NCI-H2107 treated with DMSO at 0.1 percent for 48 hours (cell line): Measurements from ENCODE around the gene DAB2IP.
"Not testable (repeated sequence)": the region's sequence is repeated elsewhere in the genome, so short reads cannot be mapped to it uniquely, and the experiment has no call there.

ENCODE experiments used
- DNase-seq: peaks from one replicate; lab custom pipeline; 2025; ENCODE audit not compliant: unreplicated experiment; lab: John Stamatoyannopoulos, UW

DAB2IP gene

GRCh38 chr9:121643473-121643872, 8.0 kb upstream of the DAB2IP start:
- no peak for DNase-seq

DNA sequence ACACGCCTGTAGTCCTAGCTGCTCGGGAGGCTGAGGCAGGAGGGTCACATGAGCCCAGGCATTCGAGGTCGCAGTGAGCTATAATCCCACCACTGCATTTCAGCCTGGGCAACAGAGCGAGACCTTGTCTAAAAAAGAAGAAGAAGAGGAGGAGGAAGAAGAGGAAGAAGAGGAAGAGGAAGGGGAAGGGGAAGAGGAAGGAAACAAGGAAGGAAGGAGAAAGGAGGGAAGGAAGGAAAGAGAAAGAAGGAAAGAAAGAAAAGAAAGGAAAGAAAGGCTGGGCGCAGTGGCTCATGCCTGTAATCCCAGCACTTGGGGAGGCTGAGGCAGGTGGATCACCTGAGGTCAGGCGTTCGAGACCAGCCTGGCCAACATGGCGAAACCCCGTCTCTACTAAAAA, 7.4 kb upstream of the DAB2IP start:
- not testable (repeated sequence) for DNase-seq

DNA sequence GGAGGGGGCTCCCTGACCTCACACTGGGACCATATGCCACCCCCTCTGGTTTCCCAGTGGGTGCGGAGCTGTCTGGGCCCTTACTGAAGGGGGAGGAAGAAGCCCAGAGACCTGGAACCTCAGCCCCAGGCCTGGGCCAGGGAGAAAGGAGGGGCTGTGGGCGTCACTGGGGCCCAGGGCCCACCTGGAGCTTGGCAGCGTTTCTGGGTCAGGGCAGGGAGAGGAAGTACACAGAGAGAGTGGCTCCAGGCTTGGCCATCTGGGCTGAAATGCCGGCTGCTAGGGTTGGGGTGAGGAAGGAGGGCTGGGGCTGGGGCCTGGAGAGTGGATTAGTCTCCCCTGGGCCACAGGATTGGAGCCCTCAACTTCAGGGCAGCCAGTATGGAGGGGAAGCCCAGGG, 6.4 kb upstream of the DAB2IP start:
- no peak for DNase-seq

DNA sequence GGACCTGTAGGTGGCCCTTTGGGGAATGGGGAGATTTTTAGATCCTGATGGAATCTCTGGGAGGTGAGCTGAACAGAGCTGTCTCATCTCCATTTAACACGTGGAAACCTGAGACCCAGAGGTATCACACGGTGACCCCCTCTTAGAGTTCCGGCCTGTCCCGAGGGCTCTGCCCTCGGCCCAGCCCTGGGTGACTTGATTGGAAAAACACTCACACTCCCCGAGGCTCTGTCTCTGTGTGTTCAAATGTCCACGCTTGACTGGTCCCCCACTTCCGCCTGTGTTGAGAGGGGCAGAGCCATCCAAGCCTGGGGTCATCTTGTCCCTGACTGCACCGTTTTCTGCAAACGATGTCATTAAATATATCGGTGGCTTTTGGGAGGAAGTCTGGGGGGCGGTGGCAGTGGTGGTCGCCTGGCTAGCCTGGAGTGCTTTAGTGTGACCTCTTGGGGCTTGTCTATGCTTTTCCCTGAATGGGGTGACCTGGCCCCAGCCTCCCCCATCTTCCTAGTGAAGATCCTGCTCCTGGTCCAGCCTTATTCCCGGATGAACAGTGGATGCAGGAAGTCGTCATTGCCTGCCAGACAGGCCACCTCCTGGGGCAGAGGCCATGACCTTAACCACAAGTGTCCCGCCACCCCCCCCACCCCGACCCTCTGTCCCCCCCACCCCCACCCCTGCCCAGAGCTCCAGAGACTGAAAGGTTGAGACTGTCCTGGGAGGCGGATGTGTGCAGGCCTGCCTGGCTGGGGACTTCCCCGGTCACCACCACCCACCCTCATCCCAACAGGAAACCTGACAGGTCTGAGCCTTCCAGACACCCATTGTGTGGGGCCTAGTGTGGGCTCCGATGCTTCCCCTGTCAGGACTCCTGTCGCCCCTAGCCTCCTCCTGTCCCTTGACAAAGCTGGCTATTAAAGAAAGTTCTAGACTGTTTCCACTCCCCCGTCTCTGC, 5.3 kb upstream of the DAB2IP start:
- no peak for DNase-seq

- no peak for DNase-seq
These were observed 4.4 kb upstream of the DAB2IP start for GRCh38 chr9:121646992-121647391.

DNA sequence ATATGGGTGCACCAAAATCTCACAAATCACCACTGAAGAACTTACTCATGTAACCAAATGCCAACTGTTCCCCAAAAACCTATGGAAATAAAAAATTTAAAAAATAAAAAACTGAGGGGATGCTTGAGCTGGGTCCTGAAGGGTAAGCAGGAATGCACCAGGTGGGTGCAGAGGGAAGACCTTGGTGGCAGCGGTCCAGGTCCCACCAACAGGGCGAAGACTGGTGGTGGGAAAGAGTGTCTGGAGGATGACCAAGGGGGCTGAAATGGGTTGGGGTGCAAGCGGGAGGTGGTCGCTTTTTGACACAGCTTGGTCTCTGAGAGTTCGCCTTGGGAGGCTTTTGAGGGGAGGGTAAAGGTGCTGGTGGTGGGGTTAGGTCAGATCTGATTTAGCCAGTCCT, 3.3 kb upstream of the DAB2IP start:
- no peak for DNase-seq

GRCh38 chr9:121648799-121649198, 2.6 kb upstream of the DAB2IP start:
- DNase-seq = no peak

- DNase-seq = no peak
These were observed 1.8 kb upstream of the DAB2IP start for GRCh38 chr9:121649476-121650216.

- no peak for DNase-seq
These were observed 1.0 kb upstream of the DAB2IP start for GRCh38 chr9:121650217-121651007.

DNA sequence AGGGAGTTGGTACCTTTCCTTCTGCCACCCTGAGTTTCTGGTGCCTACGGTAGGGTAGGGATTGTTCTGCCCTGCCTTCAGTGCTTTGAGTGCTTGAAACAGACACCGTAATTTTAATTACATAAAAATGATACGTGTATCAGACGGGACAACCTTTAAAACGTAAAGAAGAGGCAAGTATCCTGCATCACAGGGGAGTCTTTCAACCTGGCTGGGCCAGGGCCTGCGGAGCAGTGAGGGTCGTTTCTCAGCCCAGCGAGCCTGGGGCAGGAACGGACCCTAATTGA, 483 bp upstream of the DAB2IP start:
- DNase-seq = no peak

GRCh38 chr9:121652021-121652837, 795 bp downstream of the DAB2IP start:
- DNase-seq = no peak

- no peak for DNase-seq
These were observed 1.4 kb downstream of the DAB2IP start for GRCh38 chr9:121652838-121653231.

DNA sequence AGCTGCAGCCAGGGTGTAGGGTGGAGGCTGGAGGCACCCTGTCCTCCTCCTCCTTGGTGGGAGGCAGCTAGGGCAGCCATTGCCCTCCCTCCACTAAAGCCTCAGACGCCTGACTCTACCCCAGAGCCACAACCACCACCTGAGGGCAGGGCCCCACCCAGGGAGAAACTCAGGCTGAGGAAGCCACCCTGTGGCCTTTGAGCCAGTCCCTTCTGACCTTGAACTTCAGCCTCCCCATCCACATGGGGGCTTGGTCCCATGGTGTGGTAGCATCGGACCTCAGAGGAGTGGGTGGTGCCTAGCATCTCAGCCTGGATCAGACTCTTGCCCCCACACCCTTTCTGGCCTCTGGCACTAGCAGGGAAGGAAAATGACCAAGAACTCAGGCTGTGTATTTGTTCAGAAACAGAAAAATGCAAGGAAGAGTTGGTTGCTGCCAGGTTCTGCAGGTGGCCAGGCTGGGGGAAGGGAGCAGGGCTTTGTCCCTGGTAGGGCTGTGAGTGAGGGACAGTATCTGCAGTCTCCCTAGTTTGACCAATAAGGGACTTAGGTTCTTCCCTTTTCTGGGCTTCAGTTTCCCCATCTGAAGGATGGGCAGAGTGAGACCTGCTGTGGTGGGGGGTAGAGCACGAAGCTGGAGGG, 3.2 kb downstream of the DAB2IP start:
- DNase-seq = no peak

GRCh38 chr9:121655231-121655755, 3.9 kb downstream of the DAB2IP start:
- DNase-seq = no peak

- no peak for DNase-seq
These were observed 5.6 kb downstream of the DAB2IP start for GRCh38 chr9:121656941-121657470.

DNA sequence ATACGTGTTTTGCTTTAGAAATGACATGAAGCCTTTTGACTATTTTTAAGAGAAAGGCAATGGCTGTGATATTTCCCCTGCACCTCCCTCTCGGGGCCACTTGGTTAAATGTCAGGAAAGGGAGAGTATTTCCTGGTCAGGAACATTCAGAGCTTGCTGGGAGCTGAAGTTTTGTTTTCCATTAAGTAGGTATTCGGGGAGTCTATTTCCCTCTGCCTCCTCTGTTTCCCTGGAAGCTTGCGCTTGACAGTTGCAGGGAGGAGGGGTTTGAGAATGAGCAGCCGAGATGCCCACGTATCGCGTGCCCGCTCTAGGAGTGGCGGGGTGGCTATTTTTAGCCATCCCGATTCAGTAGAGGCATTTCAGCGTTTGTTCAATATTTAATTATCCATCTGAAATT, 6.7 kb downstream of the DAB2IP start:
- DNase-seq = no peak

GRCh38 chr9:121658591-121658990, 7.2 kb downstream of the DAB2IP start:
- DNase-seq = no peak

- DNase-seq = no peak
These were observed 8.9 kb downstream of the DAB2IP start for GRCh38 chr9:121660367-121660766.

- no peak for DNase-seq
These were observed 9.4 kb downstream of the DAB2IP start for GRCh38 chr9:121660876-121661275.

DNA sequence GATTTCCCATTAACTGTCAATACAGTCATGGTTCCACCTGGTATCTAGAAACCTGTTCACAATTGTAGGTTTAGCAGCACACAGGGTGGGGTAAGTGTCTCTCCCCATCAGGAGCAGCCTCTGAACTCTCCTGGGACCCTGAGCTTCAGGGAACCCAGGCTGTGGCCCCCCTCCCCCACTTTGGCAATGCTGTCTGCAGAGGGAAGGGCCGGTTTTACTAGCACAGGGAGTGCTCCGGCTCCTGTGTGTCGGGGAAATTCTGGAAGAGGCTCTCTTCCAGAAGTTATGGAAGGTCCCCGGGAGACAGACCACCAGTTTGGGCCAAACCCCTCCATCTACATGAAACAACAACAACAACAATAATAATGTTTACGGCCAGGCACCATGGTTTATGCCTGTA, 9.9 kb downstream of the DAB2IP start:
- no peak for DNase-seq
